Sigmoid colon (tissue), 7 donors: ENCODE results near the gene CRB2. TPM values are rescaled to one million over a fixed set of nuclear protein-coding genes. Genes with fewer than 3 reads are reported as not detected.
A peak's percentile ranks its signal among the peaks of the same experiment; 100 is the strongest.

Experiments
- DNase-seq: peaks from one replicate; pipeline ENCODE4 v3.0.0-alpha.2; 2019
- H3K27ac ChIP-seq, 4 donors: fragments of 200-600 bp; sonication (generic); one replicate each; pipeline ENCODE4 v1.5.1; 2016 to 2019; ENCODE audit warnings: mild to moderate bottlenecking in 1 of 4
- H3K27me3 ChIP-seq, 3 donors: fragments of 200-600 bp; sonication (generic); one replicate each; pipeline ENCODE4 v1.5.1; 2019; ENCODE audit warnings: mild to moderate bottlenecking in 1 of 3
- H3K36me3 ChIP-seq, 4 donors: fragments of 200-600 bp; sonication (generic); one replicate each; pipeline ENCODE4 v1.5.1; 2016 to 2019
- H3K4me1 ChIP-seq, 4 donors: fragments of 200-600 bp; sonication (generic); one replicate each; pipeline ENCODE4 v1.5.1; 2017 to 2019
- H3K4me3 ChIP-seq, 4 donors: fragments of 200-600 bp; sonication (generic); one replicate each; pipeline ENCODE4 v1.5.1; 2017 to 2019; ENCODE audit warnings: mild to moderate bottlenecking in 2 of 4, moderate library complexity in 1 of 4
- H3K9me3 ChIP-seq, 4 donors: fragments of 200-600 bp in 3 of 4; sonication (generic) in 3 of 4; one replicate each; pipeline versions ENCODE4 v1.5.1 to v1.6.1; 2013 to 2019
- CTCF ChIP-seq, 4 experiments: fragments of 450-650 bp in 3 of 4; fragments of 200-600 bp in 1 of 4; IDR thresholded peaks; one replicate each; pipeline ENCODE4 v1.5.1; 2016 to 2019; ENCODE audit warnings: antibody characterized with exemption in 4 of 4, mild to moderate bottlenecking in 3 of 4, moderate library complexity in 2 of 4
- EP300 ChIP-seq, 4 donors: sonication (generic); formaldehyde crosslinking; IDR thresholded peaks; one replicate each; pipeline ENCODE4 v1.6.1; 2017; ENCODE audit warnings: antibody characterized with exemption in 4 of 4
- POLR2A ChIP-seq, 2 donors: fragments of 450-650 bp; IDR thresholded peaks; one replicate each; pipeline ENCODE4 v1.6.1; 2016; ENCODE audit warnings: antibody characterized with exemption in 2 of 2, mild to moderate bottlenecking in 2 of 2, moderate library complexity in 2 of 2
- POLR2AphosphoS5 ChIP-seq, 4 donors: sonication (generic); formaldehyde crosslinking; IDR thresholded peaks; one replicate each; pipeline ENCODE4 v1.6.1; 2017; ENCODE audit warnings: antibody characterized with exemption in 4 of 4
- WGBS, 2 donors: extraction: QIAGEN DNeasy Blood & Tissue Kit; methylation state at CpG; one replicate each; pipeline ENCODE4 v1.1.7; 2013; 5-methylcytosine and 5-hydroxymethylcytosine counted together
- intact Hi-C: fragments of 100-400 bp; cut with DNase I; formaldehyde crosslinking; loops from one replicate; pipeline ENCODE4 v1.15.1; 2023
- polyA plus RNA-seq, 3 donors: library from polyadenylated mRNA; stranded (reverse); fragments of 200-250 nt; gene quantifications; one replicate each; pipeline ENCODE4 v1.2.3, GENCODE V29; 2013
- total RNA-seq, 4 donors: library from RNA; depleted of rRNA; stranded (reverse); fragments of >200 nt; gene quantifications; one replicate each; pipeline ENCODE4 v1.1.0, GENCODE V29; 2016
- donor health status: healthy with polysubstance abuse.
- donor health status: Bipolar disorder and iron deficiency.
- donor health status: healthy.

CRB2 gene
- total and polyA plus RNA-seq, 7 donors, result 0.14 to 0.79 (median 0.40) TPM; not detected in 3

DNA sequence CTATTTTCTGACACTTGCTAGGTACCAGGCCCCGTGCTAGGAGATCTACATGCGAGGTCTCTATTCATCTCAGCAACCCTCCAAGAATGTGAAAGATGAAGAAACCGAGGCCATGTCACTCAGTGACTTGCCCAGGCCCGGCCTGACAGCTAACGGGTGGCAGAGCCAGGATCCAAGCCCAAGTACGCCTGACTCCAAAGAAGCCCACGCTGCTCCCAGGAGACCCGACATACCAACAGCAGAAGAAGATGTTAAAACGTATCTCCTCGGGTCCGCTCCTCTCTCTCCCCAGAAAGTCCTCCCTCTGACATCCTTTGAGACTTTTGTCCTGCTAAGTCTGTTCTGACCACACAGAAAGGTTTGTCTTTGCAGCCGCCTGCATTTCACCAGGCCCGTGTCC, 65.2 kb downstream of the CRB2 start:
- peaks cover 0 to 44% (median 0%) of the 10 kb centered on the region in 4 donors for H3K36me3 ChIP-seq
- H3K27me3 ChIP-seq, result no peaks in the 10 kb centered on the region
- peak; percentile 35 for DNase-seq
- H3K9me3 ChIP-seq, result no peaks in the 10 kb centered on the region
- H3K4me1 ChIP-seq, result no peaks in the 10 kb centered on the region
- H3K4me3 ChIP-seq, result no peak overlapping the region
- H3K27ac ChIP-seq, result no peak overlapping the region
- intact Hi-C loops, result no loop called here
- TF ChIP-seq POLR2AphosphoS5 (IDR thresholded peaks at IDR 0.05) (no peak), CTCF (IDR thresholded peaks at IDR 0.05) (no peak), EP300 (IDR thresholded peaks at IDR 0.05) (no peak), POLR2A (IDR thresholded peaks at IDR 0.05) (no peak)
- 95% methylated on average over 13 of the region's 13 CpGs for WGBS, 2 donors

DNA sequence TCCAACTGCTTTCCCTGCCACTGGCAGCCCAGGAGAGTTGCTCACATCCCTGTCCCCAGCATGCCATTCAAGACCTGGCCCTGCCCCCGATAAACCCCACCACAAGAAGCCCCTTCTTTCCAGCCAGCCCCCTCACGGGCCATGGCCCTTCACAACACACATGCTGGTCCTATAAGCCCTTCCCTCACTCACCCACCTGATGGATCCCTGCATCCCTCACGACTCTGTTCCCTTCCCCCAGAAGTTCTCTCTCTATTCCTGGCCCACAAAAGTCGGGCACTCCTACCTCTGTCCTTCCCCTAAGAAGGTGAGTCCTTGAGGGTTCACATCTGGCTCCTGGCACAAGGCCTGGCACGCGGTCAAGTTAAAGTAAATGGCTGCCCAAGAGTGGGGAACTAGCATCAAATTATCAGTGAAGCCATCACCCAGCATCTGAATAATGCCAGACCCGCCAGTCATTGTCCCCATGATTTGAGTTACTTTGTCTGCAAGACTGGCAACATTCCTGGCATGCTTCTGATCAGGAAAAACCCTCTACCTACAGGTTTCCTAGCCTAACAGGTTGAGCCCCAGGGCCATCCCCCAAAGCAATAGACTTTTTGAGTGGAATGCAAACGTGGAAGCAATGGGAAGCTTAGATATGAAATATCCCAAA, 65.9 kb downstream of the CRB2 start:
- WGBS, 2 donors, result 92 to 93% methylated on average over 8 of the region's 8 CpGs
- no peaks in the 10 kb centered on the region for H3K9me3 ChIP-seq
- TF ChIP-seq POLR2A (IDR thresholded peaks at IDR 0.05), result no peak
- TF ChIP-seq POLR2AphosphoS5 (IDR thresholded peaks at IDR 0.05), result no peak
- no peak for TF ChIP-seq EP300 (IDR thresholded peaks at IDR 0.05)
- TF ChIP-seq CTCF (IDR thresholded peaks at IDR 0.05), result no peak
- no peaks in the 10 kb centered on the region for H3K27me3 ChIP-seq
- no peak overlapping the region for H3K4me3 ChIP-seq
- H3K27ac ChIP-seq, result no peak overlapping the region
- no peaks in the 10 kb centered on the region for H3K4me1 ChIP-seq
- H3K36me3 ChIP-seq, result peaks cover 0 to 44% (median 0%) of the 10 kb centered on the region in 4 donors
- DNase-seq, result peak; percentile 45
- intact Hi-C loops, result no loop called here

DNA sequence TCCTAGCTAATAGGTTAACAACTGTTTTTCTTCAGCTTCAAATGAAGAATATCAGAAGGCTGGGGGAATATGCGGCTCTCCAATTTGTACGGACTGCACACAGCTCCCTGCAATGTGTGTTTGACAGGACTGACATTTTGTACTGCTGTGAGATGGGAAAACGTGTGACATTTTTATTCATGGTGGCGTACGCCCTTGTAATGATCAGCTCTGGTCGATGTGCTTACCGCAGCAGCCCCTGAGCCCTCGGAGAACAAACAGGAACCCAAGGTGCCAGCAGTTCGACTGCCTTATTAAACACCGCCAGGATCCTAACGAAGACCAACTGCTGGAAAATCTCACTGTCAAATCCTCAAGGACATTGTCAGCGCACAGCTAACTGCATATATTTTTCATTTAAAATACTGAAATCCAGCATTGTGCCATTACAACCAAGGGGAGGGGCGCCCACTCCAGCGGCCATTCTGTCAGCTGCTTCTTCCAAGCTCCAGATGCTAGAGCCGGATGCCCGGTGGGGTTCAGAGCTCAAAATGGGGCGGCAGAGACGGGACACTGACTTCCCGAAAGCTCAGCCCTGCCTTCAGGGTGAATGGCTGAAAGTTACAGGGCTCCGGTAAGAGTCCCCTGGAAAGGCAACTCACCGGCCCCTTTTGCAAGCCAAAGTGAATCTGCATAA, 66.8 kb downstream of the CRB2 start:
- WGBS, 2 donors, result 90 to 95% methylated on average over 21 of the region's 21 CpGs
- Histone ChIP-seq H3K27ac (no peak overlapping the region), H3K4me1 (no peaks in the 10 kb centered on the region), H3K4me3 (no peak overlapping the region), H3K27me3 (no peaks in the 10 kb centered on the region), H3K36me3 (peaks cover 0 to 44% (median 0%) of the 10 kb centered on the region in 4 donors), H3K9me3 (no peaks in the 10 kb centered on the region)
- DNase-seq, result peak; percentile 39
- TF ChIP-seq POLR2AphosphoS5 (IDR thresholded peaks at IDR 0.05) (no peak), EP300 (IDR thresholded peaks at IDR 0.05) (no peak), CTCF (IDR thresholded peaks at IDR 0.05) (no peak), POLR2A (IDR thresholded peaks at IDR 0.05) (no peak)
- intact Hi-C loops, result no loop called here

- no peaks in the 10 kb centered on the region for H3K4me1 ChIP-seq
- no peak overlapping the region for H3K4me3 ChIP-seq
- H3K36me3 ChIP-seq, result peaks cover 0 to 43% (median 0%) of the 10 kb centered on the region in 4 donors
- TF ChIP-seq POLR2A (IDR thresholded peaks at IDR 0.05) (no peak), CTCF (IDR thresholded peaks at IDR 0.05) (no peak), EP300 (IDR thresholded peaks at IDR 0.05) (no peak), POLR2AphosphoS5 (IDR thresholded peaks at IDR 0.05) (no peak)
- H3K9me3 ChIP-seq, result no peaks in the 10 kb centered on the region
- peak; percentile 48 for DNase-seq
- 93 to 95% methylated on average over 8 of the region's 8 CpGs for WGBS, 2 donors
- no peak overlapping the region for H3K27ac ChIP-seq
- no peaks in the 10 kb centered on the region for H3K27me3 ChIP-seq
- intact Hi-C loops, result no loop called here
Measured at GRCh38 chr9:123423311-123423640, 67.3 kb downstream of the CRB2 start.
